PC-3 (cell line): ENCODE measurements around the gene MADCAM1. TPM values are rescaled to one million over a fixed set of nuclear protein-coding genes. Genes with fewer than 3 reads are reported as not detected.

ENCODE experiments used
- ATAC-seq: fragments of 200-7000 bp; cut with Tn5 transposase; 2 replicates; pipeline ENCODE4 v1.9.1; 2020; ENCODE audit warnings: mild to moderate bottlenecking, moderate library complexity
- BruUV-seq: library from RNA; stranded (reverse); fragments of 400-500 nt; replicated peaks from 2 replicates; lab custom pipeline; 2021; lab: Mats Ljungman, UMichigan
- CTCF ChIA-PET: fragments of 300-600 bp; sonication (Branson Sonifier 250); formaldehyde crosslinking; loops from one replicate; lab custom pipeline; 2022; ENCODE audit warnings: antibody characterized with exemption; lab: Charles Lee
- POLR2A ChIA-PET: fragments of 300-600 bp; sonication (Branson Sonifier 250); formaldehyde crosslinking; loops from one replicate; lab custom pipeline; 2022; ENCODE audit warnings: antibody characterized with exemption; ENCODE audit not compliant: unreplicated experiment; lab: Charles Lee
- DNase-seq: peaks from one replicate; pipeline ENCODE4 v3.0.0-alpha.2; 2015
- H2AFZ ChIP-seq: fragments of 300-600 bp; sonication (generic); 2 replicates; pipeline ENCODE4 v1.6.0; 2016; ENCODE audit warnings: antibody characterized with exemption, low read length
- H3F3A ChIP-seq: fragments of 300-600 bp; sonication (generic); one replicate; pipeline ENCODE4 v1.6.0; 2017; ENCODE audit warnings: antibody characterized with exemption, low read length, control low read depth, mild to moderate bottlenecking; ENCODE audit not compliant: unreplicated experiment
- H3K27ac ChIP-seq: fragments of 300-600 bp; sonication (generic); 2 replicates; pipeline ENCODE4 v1.5.1; 2016; ENCODE audit warnings: mild to moderate bottlenecking, low read length
- H3K27me3 ChIP-seq: fragments of 300-600 bp; sonication (generic); 2 replicates; pipeline ENCODE4 v1.6.1; 2016; ENCODE audit warnings: low read length, mixed read lengths
- H3K36me3 ChIP-seq: fragments of 300-600 bp; sonication (generic); 2 replicates; pipeline ENCODE4 v1.6.1; 2016; ENCODE audit warnings: low read depth, mixed run types, low read length, mixed read lengths
- H3K4me1 ChIP-seq: fragments of 300-600 bp; sonication (generic); 2 replicates; pipeline ENCODE4 v1.5.1; 2016; ENCODE audit warnings: low read length; ENCODE audit not compliant: insufficient read depth
- H3K4me2 ChIP-seq: fragments of 300-600 bp; sonication (generic); 2 replicates; pipeline ENCODE4 v1.6.0; 2016; ENCODE audit warnings: low read length
- H3K4me3 ChIP-seq: fragments of 300-600 bp; sonication (generic); 2 replicates; pipeline ENCODE4 v1.5.1; 2016; ENCODE audit warnings: mild to moderate bottlenecking, low read length, mixed read lengths
- H3K79me2 ChIP-seq: fragments of 300-600 bp; sonication (generic); 2 replicates; pipeline ENCODE4 v1.6.1; 2017; ENCODE audit warnings: low read length, mixed read lengths
- H3K9ac ChIP-seq: fragments of 300-600 bp; sonication (generic); 2 replicates; pipeline ENCODE4 v1.6.0; 2016; ENCODE audit warnings: mild to moderate bottlenecking, low read length
- H3K9me2 ChIP-seq: fragments of 300-600 bp; sonication (generic); replicated peaks from 2 replicates; pipeline ENCODE4 v1.6.1; 2016; ENCODE audit warnings: mixed run types, low read length, mixed read lengths
- H3K9me3 ChIP-seq: fragments of 300-600 bp; sonication (generic); 2 replicates; pipeline ENCODE4 v1.6.1; 2016; ENCODE audit warnings: low read length, mixed read lengths
- H4K20me1 ChIP-seq: fragments of 300-600 bp; sonication (generic); 2 replicates; pipeline ENCODE4 v1.6.1; 2016; ENCODE audit warnings: low read length, mixed read lengths
- EZH2 ChIP-seq: fragments of 300-600 bp; sonication (generic); IDR thresholded peaks from one replicate; pipeline ENCODE4 v1.6.1; 2017; ENCODE audit warnings: antibody characterized with exemption, mild to moderate bottlenecking, low read length; ENCODE audit not compliant: unreplicated experiment
- EZH2phosphoT487 ChIP-seq: fragments of 300-600 bp; sonication (generic); IDR thresholded peaks from 2 replicates; pipeline ENCODE4 v1.6.1; 2018; ENCODE audit warnings: mild to moderate bottlenecking, antibody characterized with exemption, low read length, borderline replicate concordance
- intact Hi-C: fragments of 100-400 bp; cut with micrococcal nuclease; formaldehyde crosslinking; loops from 2 replicates; pipeline ENCODE4 v1.9.0; 2023
- total RNA-seq: library from RNA; depleted of rRNA; stranded (reverse); fragments of >200 nt; gene quantifications from 2 replicates; pipeline ENCODE4 v1.2.3, GENCODE V29; 2014
- TF ChIP-seq, protein P1 (sequence below): fragments of 300-600 bp; sonication (generic); conservative IDR thresholded peaks from 2 replicates; pipeline ENCODE4 v1.5.1; 2017; ENCODE audit warnings: antibody characterized with exemption, low read depth, mild to moderate bottlenecking, low read length

MADCAM1 gene
- total RNA-seq, 1 experiment from 2014 or later, result 0.11 TPM

DNA sequence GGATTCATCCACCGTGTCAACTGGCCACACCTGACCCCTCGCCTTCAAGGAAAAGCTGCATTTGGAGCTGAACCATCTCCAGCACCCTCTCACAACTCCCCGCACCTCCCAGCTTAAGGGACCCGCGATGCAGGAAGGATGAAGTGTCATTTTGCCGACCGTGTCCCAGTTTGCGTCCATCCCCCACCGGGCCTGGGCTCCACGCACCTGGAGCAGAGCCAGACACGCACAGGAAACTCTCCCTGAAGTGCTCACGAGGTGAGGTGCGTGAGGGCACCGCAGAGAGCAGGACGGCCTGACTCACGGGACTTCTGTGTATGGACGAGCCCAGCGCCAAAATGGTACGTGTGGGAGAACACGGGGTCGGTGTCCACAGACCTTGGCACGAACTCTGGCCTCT lies 42.7 kb upstream of the MADCAM1 start:
- CTCF ChIA-PET, result no interaction called here
- H3K27me3 ChIP-seq, result no peaks in the 10 kb centered on the region
- no peaks in the 10 kb centered on the region for H3K9me3 ChIP-seq
- H4K20me1 ChIP-seq, result no peaks in the 10 kb centered on the region
- intact Hi-C loops, result no loop called here
- H3K9ac ChIP-seq, result no peak overlapping the region
- H3F3A ChIP-seq, result no peaks in the 10 kb centered on the region
- no peaks in the 10 kb centered on the region for H3K79me2 ChIP-seq
- H3K4me2 ChIP-seq, result no peak overlapping the region
- no peak overlapping the region for H2AFZ ChIP-seq
- H3K27ac ChIP-seq, result no peak overlapping the region
- H3K4me3 ChIP-seq, result no peak overlapping the region
- H3K9me2 ChIP-seq, result no peaks in the 10 kb centered on the region
- no TSS peak for BruUV-seq
- POLR2A ChIA-PET, result no interaction called here
- DNase-seq (no peak), ATAC-seq (no peak)
- no peaks in the 10 kb centered on the region for H3K4me1 ChIP-seq
- no peak for TF ChIP-seq EZH2
- no peak for TF ChIP-seq EZH2phosphoT487
- TF ChIP-seq, protein P1, sequence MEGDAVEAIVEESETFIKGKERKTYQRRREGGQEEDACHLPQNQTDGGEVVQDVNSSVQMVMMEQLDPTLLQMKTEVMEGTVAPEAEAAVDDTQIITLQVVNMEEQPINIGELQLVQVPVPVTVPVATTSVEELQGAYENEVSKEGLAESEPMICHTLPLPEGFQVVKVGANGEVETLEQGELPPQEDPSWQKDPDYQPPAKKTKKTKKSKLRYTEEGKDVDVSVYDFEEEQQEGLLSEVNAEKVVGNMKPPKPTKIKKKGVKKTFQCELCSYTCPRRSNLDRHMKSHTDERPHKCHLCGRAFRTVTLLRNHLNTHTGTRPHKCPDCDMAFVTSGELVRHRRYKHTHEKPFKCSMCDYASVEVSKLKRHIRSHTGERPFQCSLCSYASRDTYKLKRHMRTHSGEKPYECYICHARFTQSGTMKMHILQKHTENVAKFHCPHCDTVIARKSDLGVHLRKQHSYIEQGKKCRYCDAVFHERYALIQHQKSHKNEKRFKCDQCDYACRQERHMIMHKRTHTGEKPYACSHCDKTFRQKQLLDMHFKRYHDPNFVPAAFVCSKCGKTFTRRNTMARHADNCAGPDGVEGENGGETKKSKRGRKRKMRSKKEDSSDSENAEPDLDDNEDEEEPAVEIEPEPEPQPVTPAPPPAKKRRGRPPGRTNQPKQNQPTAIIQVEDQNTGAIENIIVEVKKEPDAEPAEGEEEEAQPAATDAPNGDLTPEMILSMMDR, result no peak
- H3K36me3 ChIP-seq, result no peaks in the 10 kb centered on the region

DNA sequence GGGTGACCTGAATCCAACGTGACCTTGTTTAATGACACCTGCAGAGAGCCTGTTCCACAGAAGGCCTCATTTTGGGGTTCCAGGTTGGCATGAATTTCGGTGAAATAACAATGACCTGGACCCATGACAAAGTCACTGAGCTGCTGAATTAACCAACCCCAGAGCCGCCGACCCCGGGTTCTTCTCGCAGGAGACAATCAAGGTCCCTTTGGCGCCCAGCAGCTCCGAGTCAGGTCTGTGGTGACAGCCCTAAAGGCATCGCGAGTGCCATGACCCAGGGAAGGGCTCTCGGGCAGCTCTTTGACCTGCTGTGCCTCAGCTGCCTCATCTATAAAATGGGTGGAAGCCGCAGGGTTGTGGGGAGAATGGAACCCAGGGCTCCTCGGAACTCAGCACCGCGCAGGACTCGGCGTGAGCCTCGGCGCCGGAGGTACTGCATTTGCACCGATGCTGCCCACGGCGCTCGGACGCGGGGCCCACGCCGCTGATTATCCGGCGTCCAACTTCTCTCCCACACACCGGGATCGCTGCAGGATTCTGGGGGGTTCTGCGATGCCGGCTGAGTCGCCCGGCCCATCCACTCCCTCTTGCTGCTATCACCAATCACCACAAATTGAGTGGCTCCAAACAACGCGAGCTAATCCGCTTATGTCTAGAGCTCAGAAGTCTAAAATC lies 41.1 kb upstream of the MADCAM1 start:
- H3K27ac ChIP-seq, result no peak overlapping the region
- no peaks in the 10 kb centered on the region for H3K4me1 ChIP-seq
- H3F3A ChIP-seq, result no peaks in the 10 kb centered on the region
- ChIA-PET POLR2A (no interaction called here), CTCF (no interaction called here)
- ATAC-seq (no peak), DNase-seq (no peak)
- no peak overlapping the region for H3K9ac ChIP-seq
- H3K27me3 ChIP-seq, result no peaks in the 10 kb centered on the region
- intact Hi-C loops, result no loop called here
- no peaks in the 10 kb centered on the region for H3K9me3 ChIP-seq
- no peak overlapping the region for H3K4me3 ChIP-seq
- no peaks in the 10 kb centered on the region for H3K36me3 ChIP-seq
- H3K9me2 ChIP-seq, result no peaks in the 10 kb centered on the region
- H4K20me1 ChIP-seq, result no peaks in the 10 kb centered on the region
- BruUV-seq, result no TSS peak
- no peaks in the 10 kb centered on the region for H3K79me2 ChIP-seq
- no peak overlapping the region for H3K4me2 ChIP-seq
- TF ChIP-seq, protein P1, result no peak
- TF ChIP-seq EZH2, result no peak
- TF ChIP-seq EZH2phosphoT487, result no peak
- no peak overlapping the region for H2AFZ ChIP-seq

DNA sequence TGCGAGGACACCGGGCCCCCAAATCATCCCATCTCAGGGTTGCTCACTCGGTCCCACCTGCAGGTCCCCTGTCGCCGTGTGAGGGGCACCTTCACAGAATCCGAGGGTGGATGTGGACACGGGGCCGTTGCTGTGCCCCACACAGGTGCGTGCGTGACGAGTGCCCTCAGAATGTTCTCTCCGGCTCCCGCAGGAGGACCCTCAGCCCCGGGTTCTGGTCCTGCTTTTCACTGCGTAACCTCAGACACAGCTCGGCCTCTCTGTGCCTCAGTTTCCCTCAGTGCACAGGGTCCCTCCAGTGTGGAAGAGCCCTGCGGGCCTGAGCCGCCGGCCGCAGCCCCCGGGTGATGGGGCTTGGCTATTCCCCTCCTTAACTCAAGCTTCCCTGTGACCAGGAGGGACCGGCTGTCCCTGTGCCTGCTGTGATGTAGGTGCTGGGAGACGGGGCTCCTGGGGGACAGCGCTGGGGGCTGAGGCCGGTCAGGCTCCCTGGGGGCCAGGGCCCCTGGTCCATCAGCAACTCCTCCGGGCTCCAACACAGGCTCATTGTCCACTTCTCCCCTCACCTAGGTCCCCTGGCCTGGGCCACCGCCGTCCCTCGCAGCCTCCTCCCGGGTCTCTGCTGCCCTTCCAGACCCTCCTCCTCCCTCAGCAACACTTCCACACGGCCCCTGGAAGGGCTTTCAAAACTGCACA lies 40.3 kb upstream of the MADCAM1 start:
- no peaks in the 10 kb centered on the region for H3K79me2 ChIP-seq
- no peaks in the 10 kb centered on the region for H3K27me3 ChIP-seq
- no TSS peak for BruUV-seq
- H3K4me2 ChIP-seq, result no peak overlapping the region
- no peaks in the 10 kb centered on the region for H3K4me1 ChIP-seq
- no peak overlapping the region for H3K4me3 ChIP-seq
- TF ChIP-seq EZH2 (no peak), EZH2phosphoT487 (no peak)
- TF ChIP-seq, protein P1, result no peak
- H2AFZ ChIP-seq, result no peak overlapping the region
- no peak for ATAC-seq
- no peaks in the 10 kb centered on the region for H3F3A ChIP-seq
- ChIA-PET CTCF (no interaction called here), POLR2A (no interaction called here)
- no peak for DNase-seq
- H3K9ac ChIP-seq, result no peak overlapping the region
- H3K27ac ChIP-seq, result no peak overlapping the region
- H3K36me3 ChIP-seq, result no peaks in the 10 kb centered on the region
- intact Hi-C loops, result no loop called here
- H3K9me2 ChIP-seq, result no peaks in the 10 kb centered on the region
- no peaks in the 10 kb centered on the region for H3K9me3 ChIP-seq
- no peaks in the 10 kb centered on the region for H4K20me1 ChIP-seq
